Measurements from ENCODE around the gene NHERF1. TPM values are rescaled to one million over a fixed set of nuclear protein-coding genes. Genes with fewer than 3 reads are reported as not detected.

The NHERF1 gene
- total and polyA plus RNA-seq, 2 donors (not counting 3 experiments of a cell fraction or from before 2014, with no cell fraction given), result 24.4 to 26.9 TPM

- TF ChIP-seq JUN (IDR thresholded peaks at IDR 0.05; ENCODE audit: borderline replicate concordance, insufficient read depth, insufficient read length, low read depth) (no peak), POLR2A (IDR thresholded peaks at IDR 0.05; ENCODE audit: low read depth, low read length) (no peak), FOS (IDR thresholded peaks at IDR 0.05; ENCODE audit: borderline replicate concordance, insufficient read depth, low read length) (no peak), EZH2 (IDR thresholded peaks at IDR 0.05; ENCODE audit: borderline replicate concordance, low read depth, low read length, severe bottlenecking) (no peak), MAX (IDR thresholded peaks at IDR 0.05; ENCODE audit: insufficient read depth, insufficient read length) (no peak), MYC (IDR thresholded peaks at IDR 0.05; ENCODE audit: low read depth, low read length) (no peak), POLR2AphosphoS5 (IDR thresholded peaks at IDR 0.05; ENCODE audit: insufficient read depth, low read depth, low read length) (no peak), CTCF (IDR thresholded peaks at IDR 0.05; ENCODE audit: extremely low read depth in 1 of 2, insufficient read depth in 1 of 2, low read depth in 1 of 2, low read length in 2 of 2) (no peak), GATA2 (IDR thresholded peaks at IDR 0.05; ENCODE audit: insufficient read depth, insufficient read length, low read depth, low read length) (no peak)
- Histone ChIP-seq H3K27ac (ENCODE audit: insufficient read depth, low read depth, low read length) (no peak overlapping the region), H3K4me3 (replicated peaks in 1 of 3; ENCODE audit: insufficient read depth in 1 of 3, low read depth in 1 of 3, low read length in 3 of 3) (no peak overlapping the region), H3K9ac (replicated peaks; ENCODE audit: extremely low read depth, insufficient read depth, low read length) (no peak overlapping the region), H3K27me3 (ENCODE audit: control insufficient read depth in 2 of 2, insufficient read depth in 2 of 2, low read length in 2 of 2) (no peaks in the 10 kb centered on the region), H3K4me2 (ENCODE audit: insufficient read depth, low read length) (no peak overlapping the region), H3K4me1 (ENCODE audit: control insufficient read depth, extremely low read depth, insufficient read depth, low read length) (no peaks in the 10 kb centered on the region), H4K20me1 (replicated peaks; ENCODE audit: control insufficient read depth, extremely low read depth, insufficient read depth, low read length) (no peaks in the 10 kb centered on the region), H3K9me1 (replicated peaks; ENCODE audit: control insufficient read depth, extremely low read depth, insufficient read depth, low read length) (no peaks in the 10 kb centered on the region), H3K36me3 (ENCODE audit: control insufficient read depth in 2 of 2, extremely low read depth in 1 of 2, insufficient read depth in 2 of 2, low read length in 2 of 2) (peaks cover 0 to 6% of the 10 kb centered on the region in 2 experiments), H3K9me3 (replicated peaks; ENCODE audit: control insufficient read depth, insufficient read depth, low read length) (no peaks in the 10 kb centered on the region), H2AFZ (ENCODE audit: low read depth, low read length) (no peak overlapping the region), H3K79me2 (ENCODE audit: control insufficient read depth, insufficient read depth, low read length) (no peaks in the 10 kb centered on the region)
- CTCF ChIA-PET, result interaction anchor here (1.1 to 2.2 kb wide), 3 partner anchors 9 to 79 kb away, joined by 3 to 8 read pairs (median 4); no protein-coding TSS in a partner anchor
- intact Hi-C loops (cut with micrococcal nuclease), result no loop called here
- BruUV-seq (replicated peaks), result no TSS peak
- dilution Hi-C loops (cut with MboI; ENCODE audit: extremely low pct_ligation_motif_present, low sequenced_read_pairs), result no loop called here
- DNase-seq (ENCODE audit: low read depth, low spot score) (no peak), FAIRE-seq (no peak)
- POLR2A ChIA-PET, result no interaction called here
Observed at GRCh38 chr17:74782571-74782970, 34.1 kb downstream of the NHERF1 start.
